ENCODE measurements around the gene ALDH3B2.
"Not testable (repeated sequence)": the region's sequence is repeated elsewhere in the genome, so short reads cannot be mapped to it uniquely, and the experiment has no call there.

Gene ALDH3B2

DNA sequence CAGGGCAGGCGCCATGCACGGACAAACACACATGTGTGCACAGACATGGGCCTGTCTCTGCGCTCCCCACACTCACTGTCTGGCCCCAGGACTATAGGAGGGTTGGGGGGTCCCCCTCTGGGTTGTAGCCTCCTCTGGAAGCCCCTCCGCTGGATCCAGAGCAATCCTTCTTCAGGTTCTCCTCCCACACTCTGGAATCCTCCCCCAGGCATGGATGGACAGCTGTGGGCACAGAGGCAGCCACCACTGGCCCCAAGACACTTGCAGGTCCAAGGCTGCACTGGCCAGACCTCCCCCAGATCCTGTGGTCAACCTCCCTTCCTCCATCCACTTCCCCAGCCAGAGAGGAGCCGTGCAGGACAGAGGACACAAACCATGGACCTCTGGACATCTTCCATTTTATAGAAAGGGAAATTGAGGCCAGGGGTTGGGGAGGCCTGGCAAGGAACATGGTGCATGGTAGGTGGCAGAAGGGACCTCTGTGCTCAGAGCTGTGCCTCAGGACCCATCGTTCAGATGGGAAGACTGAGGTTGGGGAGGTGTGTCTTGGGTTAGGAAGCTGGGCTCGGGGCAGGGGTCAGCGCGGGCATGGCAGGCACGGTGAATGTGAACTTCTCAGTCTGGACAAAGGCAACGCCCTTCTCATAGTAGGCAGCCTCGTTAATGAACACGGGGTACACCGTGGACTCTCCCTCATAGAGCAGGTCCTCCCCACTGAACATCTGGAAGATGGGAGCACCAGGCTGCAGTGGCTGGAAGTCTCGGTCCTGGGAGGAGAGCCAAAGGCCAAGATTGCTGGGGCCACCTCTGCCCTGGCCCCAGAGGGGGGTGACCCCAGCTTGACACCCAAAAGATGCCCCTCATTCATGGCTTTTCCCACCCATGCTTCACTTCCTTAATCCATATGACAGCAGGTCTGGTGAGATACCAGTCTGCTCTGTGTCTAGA, 32.0 kb downstream of the ALDH3B2 start:
- DNase-seq (ENCODE audit: low read depth in 2 of 2): no peak

GRCh38 chr11:67641338-67642172, 32.9 kb downstream of the ALDH3B2 start:
- DNase-seq (ENCODE audit: low read depth in 2 of 2): no peak

GRCh38 chr11:67640758-67641337, 33.6 kb downstream of the ALDH3B2 start:
- no peak for DNase-seq (ENCODE audit: low read depth in 2 of 2)

GRCh38 chr11:67640021-67640757, 34.2 kb downstream of the ALDH3B2 start:
- peak; percentile 37 to 55 for DNase-seq (ENCODE audit: low read depth in 2 of 2)

DNA sequence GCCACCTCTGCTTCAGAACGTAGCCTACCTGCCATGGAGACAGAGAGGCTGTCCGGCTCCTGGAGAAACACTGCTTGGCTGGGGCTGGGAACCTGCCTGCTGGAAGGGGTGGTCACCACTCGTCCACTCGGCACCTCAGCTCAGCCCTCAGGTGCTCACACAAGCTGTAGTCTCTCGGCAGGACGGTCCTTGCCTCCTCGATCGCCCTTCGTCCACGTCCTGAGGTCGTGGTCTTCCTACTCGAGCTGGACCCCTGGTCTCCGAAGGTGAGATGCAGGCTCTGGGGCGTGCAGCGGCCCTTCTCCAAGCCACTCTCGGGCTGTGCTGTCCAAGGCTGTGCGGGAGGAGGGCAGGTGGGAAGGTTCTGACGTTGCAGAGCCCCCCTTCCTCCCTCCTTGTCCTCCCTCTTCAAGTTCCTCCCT, 35.0 kb downstream of the ALDH3B2 start, which contains the start of gene TBX10:
TBX10 (minus strand) TSS at position 326 of the 422 bp plus-strand sequence; CDS start at position 35, 291 bp downstream.
- no peak for DNase-seq (ENCODE audit: low read depth in 2 of 2)

DNA sequence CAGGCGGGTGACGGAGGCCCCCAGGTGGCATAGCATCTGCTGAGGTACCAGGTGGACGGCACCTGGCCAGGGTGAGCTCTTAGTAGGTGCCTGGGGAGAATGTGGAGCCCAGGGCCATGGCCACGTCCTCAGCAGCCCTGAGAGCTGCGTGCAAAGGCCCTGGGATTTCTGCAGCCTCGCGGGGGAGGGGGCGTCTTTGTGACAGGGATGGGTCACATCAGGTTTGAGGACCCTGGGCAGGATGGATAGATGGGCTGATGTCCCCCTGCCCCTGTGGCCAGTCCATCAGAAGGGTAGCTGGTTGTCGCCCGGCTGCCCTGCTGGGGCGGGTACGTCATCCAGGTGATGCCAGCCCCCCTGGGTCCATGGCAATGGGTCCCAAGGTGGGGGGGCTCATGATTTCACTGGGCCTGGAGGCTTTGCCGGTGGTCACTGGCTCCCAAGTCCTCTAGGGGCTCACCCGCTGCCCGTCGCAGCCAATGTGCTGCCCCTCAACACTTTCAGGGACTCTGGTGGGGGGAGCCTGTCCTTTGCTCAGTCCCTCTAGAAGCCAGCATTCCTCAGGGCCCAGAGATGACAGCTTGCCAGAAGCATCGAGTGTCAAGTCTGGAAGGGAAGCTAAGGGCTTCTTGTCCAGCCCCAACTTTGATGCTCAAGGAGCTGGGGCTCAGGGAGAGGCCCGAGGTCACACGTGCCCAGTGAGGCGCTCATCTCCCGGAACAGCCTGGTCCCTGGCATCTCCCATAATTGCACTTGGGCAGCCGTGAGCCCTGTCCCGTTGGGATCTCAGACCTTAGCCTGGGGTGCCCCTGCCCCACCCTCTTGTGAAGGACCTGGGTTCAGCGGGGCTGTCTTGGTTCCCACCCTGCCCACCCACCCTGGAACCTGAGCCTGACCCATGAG, 35.6 kb downstream of the ALDH3B2 start:
- no peak for DNase-seq (ENCODE audit: low read depth in 2 of 2)

DNA sequence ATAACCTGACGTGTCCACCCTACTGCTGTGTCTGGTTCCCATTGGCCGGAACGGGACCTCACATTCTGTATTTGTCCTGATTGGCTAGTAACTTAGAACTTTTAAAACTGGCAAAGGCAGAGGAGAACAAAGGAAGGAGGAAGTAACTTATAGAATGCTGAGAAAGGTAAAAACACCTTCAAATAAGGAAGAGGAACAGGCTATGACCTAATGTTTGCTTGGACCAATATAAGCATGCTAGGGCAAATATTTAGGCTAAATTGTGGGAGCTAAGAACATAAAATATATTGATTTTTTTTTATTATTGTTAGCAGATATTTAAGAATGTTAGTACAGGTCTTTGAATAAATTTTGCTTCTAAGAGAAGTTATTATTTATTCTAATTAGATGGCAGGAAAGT, 37.0 kb downstream of the ALDH3B2 start:
- not testable (repeated sequence) for DNase-seq (ENCODE audit: low read depth in 2 of 2)

GRCh38 chr11:67636962-67637361, 37.5 kb downstream of the ALDH3B2 start:
- no peak for DNase-seq (ENCODE audit: low read depth in 2 of 2)

DNA sequence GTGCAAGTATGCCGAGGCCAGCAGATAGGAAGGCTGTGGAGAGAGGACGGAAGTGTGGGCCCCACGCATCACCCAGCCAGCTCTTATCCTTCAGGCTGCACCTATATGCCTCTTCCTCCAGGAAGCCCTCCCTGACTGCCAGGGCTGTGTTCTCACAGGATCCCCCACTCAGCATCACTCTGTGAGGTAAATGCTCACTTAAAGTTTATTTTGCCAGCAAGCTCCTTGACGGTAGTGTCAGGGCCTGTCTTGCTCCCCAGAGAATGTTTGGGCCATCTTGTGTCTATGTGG, 39.2 kb downstream of the ALDH3B2 start:
- no peak for DNase-seq (ENCODE audit: low read depth in 2 of 2)

DNA sequence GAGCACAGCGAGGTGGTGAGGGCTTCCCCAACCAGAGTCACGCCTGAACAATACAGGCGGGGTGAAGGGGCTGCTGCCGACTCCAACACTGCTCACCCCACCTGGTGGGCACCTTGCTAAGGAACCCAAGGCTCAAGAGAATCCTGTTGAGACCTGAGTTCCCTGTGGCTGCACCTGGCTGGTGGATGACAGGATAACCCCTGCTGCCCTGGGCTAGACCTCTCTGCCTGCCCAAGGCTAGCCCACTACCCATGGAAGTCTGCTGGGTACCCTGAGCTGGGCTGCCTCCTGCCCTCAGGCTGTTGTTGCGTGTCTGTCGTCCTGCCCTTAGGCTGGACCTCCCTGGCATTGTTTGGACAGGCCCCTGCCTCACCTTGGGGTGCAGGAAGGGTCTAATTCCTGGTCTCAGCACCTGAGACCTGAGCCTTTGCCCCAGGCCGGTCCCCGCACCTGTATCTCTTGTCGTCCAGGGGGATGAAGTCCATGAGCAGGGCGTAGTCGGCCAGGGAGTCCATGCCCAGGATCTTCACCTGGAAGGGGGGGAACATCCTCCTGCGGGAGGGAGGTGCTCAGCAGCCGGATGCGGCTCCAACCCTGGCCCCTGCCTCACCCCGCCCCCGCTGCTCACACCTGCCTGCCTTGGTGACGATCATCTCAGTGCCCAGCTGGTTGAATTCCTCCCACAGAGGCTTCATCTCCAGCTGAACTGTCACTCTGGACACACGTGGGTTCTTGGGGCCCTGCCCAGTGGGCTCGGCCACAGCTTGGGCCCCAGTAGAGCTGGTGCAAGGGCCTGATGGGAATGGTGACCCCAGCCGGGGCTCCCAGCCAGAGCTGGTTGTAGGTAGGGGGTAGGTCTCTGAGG, 39.8 kb downstream of the ALDH3B2 start:
- DNase-seq (ENCODE audit: low read depth in 2 of 2): no peak

DNA sequence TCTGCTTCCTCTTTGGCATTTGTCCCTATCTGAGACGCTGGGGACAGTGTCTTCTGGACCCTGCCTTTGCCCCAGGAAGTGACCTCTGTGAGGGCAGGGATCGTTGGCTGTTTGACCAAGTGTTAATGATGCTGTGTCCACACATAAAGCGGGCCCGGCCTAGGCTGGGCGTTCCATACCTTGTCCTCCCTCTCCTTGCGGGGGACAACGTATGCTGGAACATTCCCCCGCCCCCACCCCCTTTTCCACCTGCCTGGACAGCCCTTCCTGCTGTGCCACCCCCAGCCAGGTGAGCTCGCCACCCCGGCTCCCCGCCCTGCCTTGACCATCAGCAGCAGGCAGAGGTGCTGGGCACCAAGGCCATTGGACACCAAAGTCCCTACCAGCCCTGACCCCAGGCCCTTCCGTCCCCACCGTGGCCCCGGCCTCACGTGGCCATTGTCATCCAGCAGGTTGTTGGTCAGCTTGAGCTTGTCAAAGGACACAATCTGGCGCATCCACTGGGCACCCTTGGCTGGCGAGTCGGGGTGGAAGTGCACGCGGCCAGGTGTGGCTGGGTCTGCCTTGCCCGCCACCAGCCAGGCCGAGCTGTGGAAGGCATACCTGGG, 40.6 kb downstream of the ALDH3B2 start:
- DNase-seq (ENCODE audit: low read depth in 2 of 2): no peak

GRCh38 chr11:67632982-67633755, 41.3 kb downstream of the ALDH3B2 start:
- no peak for DNase-seq (ENCODE audit: low read depth in 2 of 2)

DNA sequence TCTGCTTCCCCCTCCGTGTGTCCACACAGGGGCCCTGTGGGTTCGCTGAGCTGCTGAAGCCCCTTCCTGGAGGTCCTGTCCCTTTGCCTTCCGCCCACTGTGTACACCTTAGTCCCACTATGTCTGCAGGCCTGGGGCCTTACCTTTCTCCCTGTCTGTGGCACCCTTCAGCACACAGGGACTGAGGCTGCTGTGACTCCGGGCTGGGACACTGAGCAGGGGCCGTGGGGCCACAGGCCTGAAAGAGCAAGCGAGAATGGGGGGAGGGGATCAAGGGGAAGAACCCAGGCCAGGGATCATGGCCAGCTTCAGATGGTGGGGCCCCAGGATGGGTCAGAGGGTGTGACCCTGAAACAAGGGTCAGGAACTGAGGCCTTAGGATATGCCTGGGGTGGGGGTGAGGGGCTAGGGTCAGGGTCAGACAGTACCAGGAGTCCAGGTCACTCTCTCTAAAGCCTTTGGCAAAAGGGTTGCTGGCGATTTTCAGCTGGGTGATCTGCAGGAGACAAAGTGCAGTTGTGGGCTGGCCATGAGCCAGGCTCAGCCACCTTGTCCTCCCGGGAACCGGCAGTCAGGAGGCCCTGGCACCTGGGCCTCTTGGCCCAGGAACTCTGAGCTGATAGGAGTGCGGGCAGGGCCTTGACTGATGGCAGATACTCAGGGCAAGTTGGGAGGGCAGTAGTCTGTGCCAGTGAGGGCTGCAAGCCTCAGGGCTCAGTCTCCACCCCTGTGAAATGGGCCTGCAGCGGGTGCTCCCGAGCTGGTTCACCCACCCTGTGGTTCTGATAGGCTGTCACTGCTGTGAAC, 42.0 kb downstream of the ALDH3B2 start:
- no peak for DNase-seq (ENCODE audit: low read depth in 2 of 2)

DNA sequence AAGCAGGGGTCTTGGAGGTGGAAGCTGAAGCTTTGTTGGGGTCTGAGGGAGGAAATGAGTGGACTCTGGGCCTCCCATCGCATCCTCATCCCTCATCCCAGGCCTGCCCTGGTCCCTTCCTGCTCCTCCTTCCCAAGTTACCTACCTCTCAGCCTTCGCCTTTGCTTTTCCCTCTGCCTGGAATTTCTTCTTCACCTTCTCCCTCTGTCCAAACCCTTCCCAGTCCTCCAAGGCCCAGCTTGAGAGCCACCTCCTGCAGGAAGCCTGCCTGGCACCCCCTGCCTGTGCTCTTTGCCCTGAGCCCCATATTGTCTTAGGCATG, 42.6 kb downstream of the ALDH3B2 start:
- DNase-seq (ENCODE audit: low read depth in 2 of 2): no peak

DNA sequence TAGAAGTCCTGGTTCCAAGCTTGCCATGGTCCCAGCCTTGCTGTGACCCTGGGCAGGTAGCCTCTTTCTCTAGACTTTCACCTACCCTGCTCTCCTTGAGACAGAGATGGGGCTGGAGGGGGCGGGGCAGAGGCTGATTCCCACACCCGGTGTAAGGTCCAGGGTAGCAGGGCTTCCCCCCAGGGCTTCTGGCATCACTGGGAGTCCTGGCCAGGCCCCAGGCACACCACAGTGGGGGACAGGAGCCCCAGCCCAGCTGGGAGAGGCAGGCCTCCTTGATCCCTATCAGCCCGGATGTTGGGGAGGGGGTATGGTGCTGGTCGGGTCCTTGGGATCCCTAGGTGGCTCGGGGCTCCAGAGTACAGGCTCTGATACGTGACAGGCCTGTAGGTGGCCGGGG, 43.0 kb downstream of the ALDH3B2 start:
- DNase-seq (ENCODE audit: low read depth in 2 of 2): no peak

DNA sequence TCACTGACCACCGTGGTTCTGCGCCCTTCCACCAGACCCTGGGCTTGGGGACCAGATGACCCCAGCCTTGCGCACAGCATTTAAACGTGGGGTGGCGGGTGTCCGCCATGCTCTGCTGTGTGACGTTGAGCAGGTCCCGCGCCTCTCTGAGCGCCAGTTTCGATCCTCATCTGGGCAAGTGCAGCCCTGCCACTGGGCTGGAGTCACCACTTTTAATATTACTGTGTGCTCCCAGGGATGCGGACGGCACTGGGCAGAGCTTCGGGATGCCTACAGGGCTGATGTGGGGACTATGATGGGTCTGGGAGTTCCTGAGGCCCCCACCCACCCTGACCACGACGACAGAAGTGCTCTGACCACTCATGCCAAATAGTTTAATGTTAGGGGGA, 43.5 kb downstream of the ALDH3B2 start:
- no peak for DNase-seq (ENCODE audit: low read depth in 2 of 2)

DNA sequence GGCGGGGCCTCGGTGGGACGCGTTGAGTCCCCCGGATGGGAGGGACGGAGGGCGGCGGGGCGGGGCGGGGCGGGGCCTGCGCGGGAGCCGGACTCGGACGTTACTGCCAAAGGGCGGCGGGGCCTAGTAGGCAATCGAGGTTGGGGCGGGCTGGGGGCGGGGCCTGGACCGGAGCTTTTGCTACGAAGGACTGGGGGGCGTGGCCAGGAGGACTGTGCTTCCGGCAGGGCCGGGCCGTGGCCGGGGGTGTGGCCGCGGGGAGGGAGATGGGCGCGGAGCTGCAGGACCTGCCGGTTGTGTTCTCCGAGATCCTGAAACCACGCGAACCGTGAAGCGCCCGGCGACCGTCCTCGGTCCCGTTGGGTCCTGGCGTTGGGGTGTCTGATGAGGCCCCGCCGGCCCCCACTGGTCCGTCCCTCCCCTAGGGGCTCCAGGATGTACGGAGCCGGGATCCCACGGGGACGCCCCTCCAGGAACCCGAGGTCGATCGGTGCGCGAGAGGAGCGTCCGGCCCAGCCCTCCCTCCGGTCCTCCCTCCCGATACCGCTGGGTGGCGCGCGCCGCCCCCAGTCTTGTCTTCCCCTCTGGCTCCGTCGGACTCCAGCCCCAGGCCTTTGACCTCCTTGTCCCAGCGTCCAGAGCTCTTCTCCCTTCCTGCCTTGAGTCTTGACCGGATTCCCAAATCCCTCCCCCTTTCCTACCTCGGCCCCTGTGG, 44.0 kb downstream of the ALDH3B2 start:
- peak; percentile 93 to 99 for DNase-seq (ENCODE audit: low read depth in 2 of 2)

Data from stimulated activated CD4-positive, alpha-beta T cell treated with anti-CD3 and anti-CD28 coated beads, Interleukin-1b, Interleukin-23, amount 100 ng/mL, for 4 hours (primary cell).